Kasumi-1 (cell line): Measurements from ENCODE around the gene ITGB2.

ENCODE experiments used
- DNase-seq, 2 experiments: peaks; one replicate each; lab custom pipeline; 2025; lab: John Stamatoyannopoulos, UW

ITGB2 gene

DNA sequence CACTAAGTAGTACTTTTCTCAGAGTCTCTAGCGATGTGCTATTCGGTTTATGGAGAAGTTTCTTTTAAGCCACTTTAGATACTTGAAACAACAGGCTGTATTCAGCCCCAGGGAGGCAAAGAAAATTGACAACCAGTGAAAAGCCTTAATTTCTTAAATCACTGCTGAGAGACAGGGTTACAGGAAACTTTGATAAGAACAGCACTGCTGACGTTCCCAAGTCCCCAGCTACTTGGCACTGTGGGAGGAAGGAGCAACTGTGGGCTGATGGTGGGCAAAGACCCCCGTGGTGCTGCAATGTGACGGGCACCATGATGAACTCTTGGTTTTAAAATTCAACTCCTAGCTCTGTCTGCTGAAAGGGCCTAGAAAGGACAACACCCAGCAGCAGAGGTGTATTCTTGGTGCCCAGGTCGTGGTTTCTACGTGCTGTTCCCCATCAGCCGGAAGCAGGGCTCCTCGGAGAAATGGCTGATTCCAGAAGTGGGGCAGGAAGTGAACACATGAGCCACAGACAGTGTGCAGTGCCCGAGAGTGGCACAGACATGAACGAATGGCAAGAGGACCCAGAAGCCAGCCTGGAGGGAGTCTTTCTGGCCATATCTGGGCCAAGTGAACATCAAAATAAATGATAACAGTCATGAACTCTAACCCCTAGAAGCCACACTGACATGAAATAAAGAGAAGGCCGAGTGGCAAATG lies 52.5 kb downstream of the ITGB2 start:
- no peak for DNase-seq

DNA sequence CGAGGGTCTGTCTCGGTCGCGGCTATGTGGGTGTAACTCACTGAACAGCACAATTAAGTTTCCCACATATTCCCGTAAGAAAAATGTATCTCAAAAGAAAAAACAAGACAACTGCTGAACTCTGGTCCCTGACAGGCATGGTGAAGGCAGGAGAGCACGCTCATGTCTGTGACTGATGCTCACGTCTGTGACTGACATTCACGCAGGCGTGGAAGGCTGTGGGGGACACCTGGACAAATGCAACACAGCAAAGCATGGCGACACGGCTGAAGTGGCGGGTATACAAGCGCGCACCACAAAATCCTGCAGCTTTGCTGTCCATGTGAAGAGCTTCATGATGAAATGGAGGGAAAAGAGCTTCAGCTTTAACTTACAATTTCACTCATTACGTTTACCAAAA lies 53.2 kb downstream of the ITGB2 start:
- DNase-seq: no peak

DNA sequence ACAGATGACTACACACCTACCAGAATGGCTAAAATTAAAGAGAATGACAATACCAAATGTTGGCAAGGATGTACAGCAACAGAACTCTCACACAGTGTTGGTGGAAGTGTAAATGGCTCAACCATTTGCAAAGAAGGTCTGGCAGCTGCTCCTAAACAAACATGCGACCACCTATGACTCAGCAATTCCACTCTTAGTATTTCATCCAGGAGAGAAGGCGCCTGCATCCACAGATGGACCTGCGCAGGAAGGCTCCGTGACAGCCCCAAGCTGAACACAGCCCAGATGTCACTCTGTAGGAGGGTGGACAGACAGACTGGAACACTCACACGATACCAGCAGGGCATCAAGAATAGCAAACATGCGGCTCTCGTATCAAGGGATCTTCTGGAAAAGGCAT lies 53.9 kb downstream of the ITGB2 start:
- no peak for DNase-seq

DNA sequence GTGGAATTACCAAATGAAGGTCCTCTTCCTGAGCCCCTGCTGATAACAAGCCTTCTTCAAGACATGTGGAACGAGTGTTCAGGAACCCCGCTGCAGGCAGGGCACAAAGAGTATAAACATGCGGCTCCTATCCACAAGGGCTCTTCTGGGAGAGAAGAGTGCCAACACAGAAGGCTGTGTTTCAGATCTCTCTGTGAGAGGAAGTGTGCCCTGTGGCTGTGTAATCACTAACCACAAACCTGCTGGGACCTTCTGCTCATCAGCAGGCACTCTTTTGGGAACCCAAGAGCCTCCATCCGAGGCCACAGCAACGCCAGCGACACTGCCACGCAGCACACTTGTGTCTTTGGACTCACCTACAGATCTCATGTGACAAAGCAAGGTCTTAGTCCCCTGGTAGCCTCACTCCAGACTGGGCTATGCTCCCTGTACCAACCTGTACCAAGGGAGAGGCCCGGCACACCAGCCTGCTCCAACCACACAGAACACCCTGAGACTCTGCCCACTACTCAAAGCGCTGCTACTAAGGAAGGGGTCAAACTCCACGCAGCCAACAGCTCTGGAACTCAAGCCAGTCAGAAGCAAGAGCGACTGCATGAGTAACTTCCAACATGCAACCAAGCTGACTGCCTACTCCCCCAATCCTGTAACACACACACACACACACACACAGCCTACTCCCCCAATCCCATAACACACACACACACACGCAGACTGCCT lies 55.0 kb downstream of the ITGB2 start:
- DNase-seq: peak; percentile 61 to 80

DNA sequence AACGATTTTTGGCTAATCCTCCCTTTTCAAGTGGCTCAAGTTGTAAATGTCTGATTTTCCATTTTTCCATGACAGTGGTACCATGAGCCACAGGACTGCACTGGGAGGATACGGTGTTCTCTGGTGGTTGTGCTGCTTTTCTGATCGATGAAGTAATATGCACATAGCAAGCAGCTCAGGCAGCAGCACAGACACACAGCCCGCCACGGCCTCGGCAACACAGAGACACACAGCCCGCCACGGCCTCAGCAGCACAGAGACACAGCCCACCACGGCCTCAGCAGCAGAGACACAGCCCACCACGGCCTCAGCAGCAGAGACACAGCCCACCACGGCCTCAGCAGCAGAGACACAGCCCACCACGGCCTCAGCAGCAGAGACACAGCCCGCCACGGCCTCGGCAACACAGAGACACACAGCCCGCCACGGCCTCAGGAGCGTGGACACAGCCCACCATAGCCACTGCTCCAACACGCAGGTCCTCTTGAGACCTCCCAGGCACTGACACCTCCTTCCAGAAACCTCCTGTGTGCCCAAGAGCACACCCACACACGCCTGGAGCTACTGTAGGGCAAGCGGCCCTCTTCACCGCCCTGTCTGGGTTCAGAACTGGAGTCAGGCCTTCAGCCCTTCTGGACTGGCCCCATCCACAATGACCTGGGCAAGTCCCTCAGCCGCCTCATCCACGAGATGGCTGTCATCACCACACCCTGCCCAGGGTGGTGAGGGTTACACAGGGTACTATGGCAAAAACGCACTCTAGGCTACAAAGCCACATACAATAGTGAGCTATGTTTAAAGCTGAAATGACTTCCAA lies 57.6 kb downstream of the ITGB2 start:
- DNase-seq: no peak

DNA sequence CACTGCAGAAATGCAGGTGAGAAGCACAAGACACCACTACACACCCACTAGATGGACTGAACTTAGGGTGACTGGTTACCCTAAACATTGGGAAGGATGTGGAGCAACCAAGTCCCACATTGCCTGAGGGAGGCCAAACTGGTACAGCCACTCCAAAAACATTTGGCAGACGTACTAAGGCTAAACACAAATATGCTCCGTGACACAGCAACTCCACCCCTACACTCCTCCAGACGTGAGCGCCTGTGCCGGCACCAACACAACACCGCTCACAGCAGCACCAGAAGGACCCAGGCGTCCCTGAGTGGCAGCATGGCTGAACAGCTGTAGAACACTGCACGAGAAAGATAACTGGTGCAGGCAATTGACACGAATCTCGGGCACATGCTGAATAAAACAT lies 61.9 kb downstream of the ITGB2 start:
- DNase-seq: no peak

DNA sequence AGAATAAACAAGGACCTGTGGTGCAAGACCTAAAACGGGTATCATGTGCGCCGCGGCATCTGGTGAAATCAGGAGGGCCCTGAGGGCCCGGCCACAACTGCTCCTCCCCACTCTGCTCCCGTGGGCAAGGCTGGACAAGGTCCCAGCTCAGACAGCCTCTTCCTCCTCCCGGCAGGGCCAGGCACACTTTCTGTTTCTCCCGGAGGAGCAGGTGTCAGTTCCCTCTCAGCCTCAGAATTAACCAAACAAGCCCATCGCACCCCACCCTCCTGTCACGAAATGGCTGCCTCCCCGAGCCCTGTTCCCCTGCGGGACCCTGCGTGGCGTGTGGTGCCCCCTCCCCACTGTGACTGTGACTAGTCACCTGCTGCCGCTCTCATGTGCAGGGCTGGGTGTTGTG lies 62.4 kb downstream of the ITGB2 start:
- no peak for DNase-seq

DNA sequence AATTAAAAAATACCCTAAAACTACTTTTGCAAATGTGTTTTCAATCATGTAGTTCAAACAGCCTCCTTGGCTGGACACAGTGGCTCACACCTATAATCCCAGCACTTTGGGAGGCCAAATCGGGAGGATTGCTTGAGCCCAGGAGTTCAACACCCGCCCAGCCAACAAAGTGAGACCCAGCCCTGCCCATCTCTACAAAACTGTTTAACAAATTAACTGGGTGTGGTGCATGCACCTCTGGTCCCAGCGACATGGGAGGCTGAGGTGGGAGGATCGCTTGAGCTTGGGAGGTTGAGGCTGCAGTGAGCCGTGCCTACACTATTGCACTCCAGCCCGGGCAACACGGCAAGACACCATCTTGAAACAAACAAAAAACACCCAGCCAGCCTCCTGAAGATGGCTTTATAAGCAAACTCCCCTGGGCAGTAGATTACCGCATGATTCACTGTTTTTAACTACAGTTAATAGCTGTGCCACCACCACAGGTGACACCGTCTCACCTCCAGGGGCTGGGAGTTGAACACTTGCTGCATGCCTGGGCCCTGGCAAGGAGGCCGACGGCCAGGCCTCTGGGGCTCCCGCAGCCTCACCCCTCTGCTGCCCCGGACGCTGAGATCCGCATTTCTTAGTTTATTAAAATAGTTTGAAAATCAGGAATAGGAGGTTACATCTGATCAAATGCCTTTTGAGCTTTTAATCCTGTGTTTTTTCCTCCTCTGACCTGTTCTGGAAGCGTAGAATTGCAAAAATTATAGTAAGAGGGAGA lies 63.4 kb downstream of the ITGB2 start:
- no peak for DNase-seq

DNA sequence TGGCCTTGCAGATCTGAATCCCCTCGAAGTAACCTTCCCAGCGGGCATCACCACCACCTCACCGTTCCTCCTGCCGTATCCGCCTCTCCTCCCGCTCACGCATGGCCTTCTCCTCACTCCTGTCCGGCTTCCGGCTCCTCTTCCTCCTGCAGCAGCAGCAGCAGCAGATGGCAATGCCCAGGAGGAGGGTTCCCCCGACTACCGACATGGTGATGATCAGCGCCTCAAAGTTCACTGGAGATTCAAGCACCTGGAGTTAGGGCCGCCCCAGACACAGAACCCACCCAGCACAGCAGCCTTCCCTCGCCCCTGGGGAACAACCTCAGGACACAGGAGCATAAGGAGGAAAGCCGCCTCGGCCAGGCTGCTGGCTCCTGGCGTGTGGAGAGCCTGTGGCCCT lies 64.6 kb downstream of the ITGB2 start:
- no peak for DNase-seq

DNA sequence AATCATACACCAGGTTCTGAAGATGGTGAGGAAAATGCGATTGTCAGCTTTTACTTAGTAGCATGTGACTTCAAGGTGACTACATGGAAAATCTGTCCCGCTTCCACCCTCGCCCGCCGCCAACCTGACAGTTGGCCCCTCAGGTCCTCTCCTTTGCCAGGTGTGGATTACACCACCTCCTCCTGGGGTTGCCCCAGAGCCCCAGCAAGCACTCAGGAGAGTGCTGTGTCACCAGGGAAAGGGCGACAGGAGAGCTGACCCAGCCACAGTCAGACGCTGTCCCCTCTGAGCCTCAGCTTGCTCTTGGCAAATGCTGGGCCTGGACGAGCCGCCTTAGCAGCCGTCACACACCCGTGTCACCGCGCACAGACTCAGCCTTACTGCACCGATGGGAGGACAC lies 65.1 kb downstream of the ITGB2 start:
- DNase-seq: no peak

DNA sequence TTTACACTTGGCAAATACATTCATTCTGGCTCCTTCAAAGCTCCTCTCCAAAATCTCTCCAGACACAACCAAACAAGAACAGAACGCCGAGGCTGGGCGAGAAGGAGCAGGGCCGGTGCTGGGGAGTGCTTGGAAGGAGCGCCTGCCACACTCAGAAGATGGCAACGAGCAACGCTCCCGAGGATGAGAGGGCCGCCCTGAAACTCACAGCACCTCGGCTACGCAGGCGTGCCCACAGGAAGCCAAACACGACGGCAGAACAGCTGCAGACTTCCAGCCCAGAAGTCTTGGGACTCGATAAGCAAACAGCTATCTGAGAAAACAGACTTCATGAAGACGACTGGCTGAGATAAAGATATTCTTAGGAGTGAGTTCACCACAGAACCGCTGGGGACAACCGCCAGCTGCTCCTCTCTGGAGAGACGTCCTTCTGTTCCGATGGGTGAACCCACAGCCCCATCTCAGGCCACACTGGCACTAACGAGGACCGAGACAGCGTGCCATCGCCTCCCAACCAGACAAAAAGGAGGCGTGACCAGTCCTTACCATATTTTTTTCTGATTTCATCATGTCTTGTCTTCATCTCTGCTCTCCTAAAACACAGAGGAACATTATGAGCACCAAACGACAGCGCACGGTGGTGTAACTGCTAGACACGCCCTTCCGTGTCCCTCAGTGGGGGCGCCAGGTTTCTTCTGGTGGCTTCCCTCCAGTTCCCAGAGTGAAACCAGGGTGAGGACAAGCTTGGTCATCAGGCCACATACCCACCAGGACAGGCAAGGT lies 65.8 kb downstream of the ITGB2 start:
- DNase-seq: peak; percentile 87 to 90

DNA sequence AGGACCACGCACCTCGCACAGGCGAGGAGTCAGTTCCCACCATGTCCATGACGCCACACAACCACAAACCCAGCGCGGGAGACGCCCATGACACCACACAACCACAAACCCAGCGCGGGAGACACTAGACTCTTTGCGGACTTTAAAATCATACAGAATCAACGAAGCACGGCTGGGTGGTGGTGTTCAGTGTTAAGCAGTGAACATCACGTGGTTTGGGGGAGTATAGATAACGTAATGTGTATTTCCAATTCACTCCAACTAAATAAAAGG lies 66.4 kb downstream of the ITGB2 start:
- DNase-seq: no peak

DNA sequence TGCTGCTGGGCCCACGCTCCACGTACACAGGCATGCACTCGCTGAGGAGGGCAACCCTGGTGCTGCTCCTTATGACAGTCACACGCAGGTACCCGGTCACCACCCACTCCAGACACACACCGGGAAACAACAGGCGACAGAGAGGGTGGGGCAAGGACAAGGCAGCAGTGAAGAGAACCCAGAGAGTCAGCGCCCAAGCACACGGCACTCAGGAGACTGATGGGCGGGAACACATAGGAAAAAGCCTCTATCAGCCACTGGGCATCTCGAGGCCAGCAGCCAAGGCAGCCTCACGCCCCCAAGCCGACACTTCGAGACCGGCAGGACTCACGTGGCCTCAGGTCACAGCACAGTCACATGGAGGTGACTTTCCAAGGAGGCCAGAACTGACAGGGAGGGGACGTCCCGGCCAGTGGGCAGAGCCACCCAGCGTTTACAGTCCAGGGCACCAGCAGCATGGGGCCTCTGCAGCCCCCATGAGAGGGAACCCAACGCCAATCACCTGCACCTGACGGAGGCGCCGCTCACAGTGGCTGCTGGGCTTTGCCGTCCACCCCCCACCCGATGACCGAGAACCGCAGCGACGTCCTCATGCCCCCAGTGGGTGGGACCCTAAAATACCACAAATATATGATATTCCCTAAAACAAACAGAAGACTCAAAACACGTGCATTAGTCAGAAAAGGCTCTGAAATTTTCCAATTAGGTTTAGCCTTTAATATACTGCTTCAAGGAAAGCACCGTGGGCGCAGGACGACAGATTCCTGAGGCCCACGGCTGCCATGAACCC lies 66.9 kb downstream of the ITGB2 start:
- DNase-seq: no peak

DNA sequence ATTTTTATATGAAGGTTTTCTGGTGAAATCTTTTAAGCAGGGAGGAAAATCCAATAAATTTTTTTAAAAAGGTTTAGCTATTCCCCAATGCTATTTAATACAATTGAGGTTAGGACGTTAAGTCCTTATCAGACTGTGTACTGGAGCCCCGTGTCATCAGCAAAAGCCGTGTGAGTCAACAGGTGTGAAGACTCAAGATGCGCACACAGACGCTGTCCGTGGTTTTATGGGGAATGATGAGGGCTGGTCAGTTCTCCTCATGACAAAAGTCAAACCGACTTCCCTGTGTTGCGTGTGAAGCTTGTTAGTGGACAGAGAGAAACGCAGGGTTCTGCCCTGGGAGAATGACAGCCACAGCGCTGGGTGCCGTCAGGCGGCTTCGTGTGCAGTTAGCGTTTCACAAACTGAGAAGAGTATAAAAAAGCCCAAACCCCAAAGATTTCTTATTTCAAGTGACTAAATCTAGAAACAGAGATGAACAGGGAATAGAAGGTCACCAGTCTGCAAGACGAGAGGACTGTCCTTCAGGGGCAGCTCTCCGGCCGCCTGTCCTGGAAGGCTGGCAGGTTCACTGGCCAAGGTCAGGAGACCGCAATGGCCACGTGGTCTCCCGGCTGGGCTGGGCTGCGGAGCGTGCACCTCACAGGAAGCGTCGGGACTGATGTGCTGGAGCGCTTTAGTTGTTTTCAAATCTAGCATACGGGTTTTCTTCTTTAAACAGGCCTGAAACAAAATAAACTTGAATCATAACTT lies 69.6 kb downstream of the ITGB2 start:
- DNase-seq: no peak

DNA sequence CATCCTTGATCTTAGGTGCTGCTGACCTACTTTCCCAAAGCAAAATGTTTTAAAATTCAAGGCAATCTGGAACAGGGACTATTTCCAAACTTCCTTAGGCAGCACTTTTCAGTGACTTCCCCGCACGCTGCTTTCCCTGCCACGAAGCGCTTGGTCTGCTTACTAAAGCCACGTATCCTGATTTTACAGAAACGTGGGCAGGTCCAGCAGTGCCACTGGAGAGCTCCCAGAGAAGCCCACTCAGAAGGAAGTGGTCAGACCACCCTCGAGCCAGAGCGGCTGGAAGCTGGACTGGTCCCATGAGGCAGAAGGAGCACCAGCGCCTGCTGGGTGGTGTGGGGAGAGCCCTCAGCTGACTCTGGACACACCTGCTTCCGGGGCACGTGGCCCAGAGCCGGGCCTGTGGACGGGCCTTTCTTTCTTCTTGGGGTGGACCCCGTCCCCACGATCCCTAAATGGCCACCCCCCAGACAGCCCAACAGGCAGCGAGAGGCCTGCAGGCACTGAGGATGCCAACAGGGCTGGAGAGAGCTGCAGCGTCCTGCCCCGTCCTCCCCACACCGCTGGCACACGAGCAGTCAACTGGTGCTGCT lies 70.4 kb downstream of the ITGB2 start:
- DNase-seq: no peak

DNA sequence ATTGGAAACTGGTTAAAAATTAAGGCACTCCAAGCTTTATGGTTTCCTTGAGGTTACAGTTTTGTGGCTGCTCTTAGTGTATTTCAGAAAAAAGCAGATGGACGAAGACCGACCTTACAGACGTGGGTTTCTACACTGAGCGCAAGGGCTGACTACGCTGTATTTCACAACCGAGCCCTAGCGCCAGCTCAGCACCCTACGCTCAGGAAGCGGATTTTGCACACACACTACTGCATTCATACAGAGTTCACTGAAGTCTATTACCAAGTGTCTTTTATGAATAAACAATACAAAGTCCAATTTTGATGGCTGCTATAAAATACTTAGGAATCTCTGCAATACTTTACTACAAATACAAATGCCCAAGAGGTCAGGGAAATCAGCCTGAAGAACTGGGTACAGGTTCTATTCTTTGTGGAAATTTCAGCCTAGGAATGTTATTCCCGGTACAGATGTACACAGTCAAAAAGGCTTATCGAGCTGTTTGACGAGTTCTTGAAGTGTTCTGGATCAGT lies 71.0 kb downstream of the ITGB2 start:
- no peak for DNase-seq

DNA sequence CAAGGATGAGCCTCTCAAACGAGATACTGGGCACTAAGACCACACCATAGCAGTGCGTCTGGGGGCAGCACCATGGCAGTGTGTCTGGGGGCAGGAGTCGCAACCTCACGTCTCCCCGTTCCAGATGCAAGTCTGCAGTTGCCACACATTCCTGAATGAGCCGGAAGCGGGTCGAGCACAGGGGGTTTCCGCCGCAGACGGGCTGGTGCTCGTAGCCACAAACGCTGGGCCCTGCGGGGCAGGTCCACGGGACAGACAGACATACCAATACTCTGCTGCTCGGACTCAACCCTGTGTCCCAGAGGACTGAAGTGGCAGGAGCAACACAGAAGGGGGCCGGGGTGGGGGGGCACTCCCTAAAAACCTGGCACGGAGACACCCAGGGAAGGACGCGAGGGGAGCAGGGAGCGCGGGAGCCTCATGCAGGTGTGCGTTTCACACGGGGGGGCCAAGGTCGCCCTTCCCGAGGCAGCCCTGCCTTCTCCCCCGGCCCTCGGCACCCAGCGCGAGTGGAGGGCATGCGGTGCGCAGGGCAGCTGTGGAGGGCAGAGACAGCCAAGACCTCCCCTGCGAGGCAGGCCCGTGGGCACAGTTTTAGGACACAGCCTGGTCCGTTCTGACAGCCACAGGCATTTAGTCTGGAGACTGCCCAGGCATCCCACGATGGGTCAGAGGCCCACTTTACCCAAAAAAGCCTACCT lies 71.7 kb downstream of the ITGB2 start:
- DNase-seq: no peak

DNA sequence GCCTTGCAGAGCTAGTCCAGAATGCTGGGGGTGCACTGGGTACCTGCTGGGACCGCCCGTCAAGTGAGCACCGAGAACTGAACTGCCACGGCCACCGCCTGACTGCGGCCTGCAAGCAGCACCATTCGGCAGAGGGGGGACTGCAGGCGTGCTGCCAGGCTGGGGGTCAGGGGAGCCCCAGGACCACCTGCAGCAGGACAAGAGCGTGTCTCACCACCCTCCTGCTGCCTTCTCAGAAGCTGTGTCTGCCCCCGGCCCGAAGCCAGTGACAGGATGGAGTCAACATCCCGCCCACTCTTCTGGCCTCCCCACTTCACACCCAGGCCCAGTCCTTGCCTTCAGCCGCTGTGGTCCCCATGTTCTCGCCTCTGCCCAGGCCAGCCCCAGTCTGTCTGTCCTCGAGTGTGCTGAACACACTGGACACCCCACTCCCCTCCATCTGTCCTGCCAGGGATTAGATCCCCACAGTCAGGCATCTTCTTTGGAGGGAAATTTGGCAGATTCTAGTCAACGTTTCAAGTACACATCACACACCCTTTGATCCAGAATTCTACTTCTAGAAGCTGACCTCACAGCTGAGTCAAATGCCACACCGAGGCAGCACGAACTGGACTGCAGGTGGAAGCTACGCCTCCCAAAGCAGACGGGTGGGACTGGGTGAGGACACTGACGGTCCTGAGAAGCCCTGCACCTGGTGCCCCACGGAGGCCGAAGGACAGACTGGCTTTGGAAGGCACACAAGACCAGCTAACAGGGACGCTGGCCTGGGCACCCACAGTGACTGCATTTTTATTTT lies 73.2 kb downstream of the ITGB2 start:
- DNase-seq: no peak
